Measurements from ENCODE around the gene INPP4A.

Gene INPP4A

DNA sequence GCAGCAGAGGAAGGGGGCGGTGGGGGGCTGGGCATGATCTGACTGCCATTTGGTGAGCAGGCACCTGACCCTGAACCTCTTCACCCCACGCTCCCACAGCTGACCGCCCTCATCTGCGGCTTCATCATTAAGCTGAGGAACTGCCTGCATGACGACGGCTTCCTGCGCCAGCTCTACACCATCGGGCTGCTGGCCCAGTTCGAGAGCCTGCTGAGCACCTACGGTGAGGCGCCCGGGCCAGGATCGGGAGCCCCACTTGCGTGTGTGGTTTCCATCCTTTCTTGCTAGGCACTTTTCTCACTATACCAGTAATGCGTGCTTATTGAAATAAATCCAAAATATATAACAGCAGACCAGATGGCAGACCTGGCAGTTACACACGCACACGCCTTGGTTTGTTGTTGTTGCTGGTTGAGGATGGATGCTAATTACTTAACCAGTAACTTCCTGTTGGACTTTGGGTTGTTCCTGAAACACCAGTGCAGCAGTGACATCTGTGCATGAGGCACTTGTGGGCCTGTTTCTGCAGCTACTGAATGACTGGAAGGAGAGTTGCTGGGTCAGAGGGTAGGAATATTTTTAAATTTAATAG lies 120.0 kb downstream of the INPP4A start:
- H3K4me3 ChIP-seq (ENCODE audit: extremely low read depth, insufficient read depth, low read length, poor library complexity, severe bottlenecking): no peak overlapping the region
- no peaks in the 10 kb centered on the region for H3K9me3 ChIP-seq (ENCODE audit: control insufficient read depth, low read length)
- H3K27ac ChIP-seq (ENCODE audit: low read depth, low read length, severe bottlenecking): no peak overlapping the region
- WGBS, 2 experiments (ENCODE audit: insufficient coverage in 2 of 2): 89 to 97% methylated on average over 13 of the region's 17 CpGs
- peaks cover 41% of the 10 kb centered on the region for H3K36me3 ChIP-seq (ENCODE audit: control insufficient read depth, insufficient read depth, low read length)
- H3K4me1 ChIP-seq (ENCODE audit: control insufficient read depth, insufficient read depth, low read length, poor library complexity, severe bottlenecking): no peaks in the 10 kb centered on the region

DNA sequence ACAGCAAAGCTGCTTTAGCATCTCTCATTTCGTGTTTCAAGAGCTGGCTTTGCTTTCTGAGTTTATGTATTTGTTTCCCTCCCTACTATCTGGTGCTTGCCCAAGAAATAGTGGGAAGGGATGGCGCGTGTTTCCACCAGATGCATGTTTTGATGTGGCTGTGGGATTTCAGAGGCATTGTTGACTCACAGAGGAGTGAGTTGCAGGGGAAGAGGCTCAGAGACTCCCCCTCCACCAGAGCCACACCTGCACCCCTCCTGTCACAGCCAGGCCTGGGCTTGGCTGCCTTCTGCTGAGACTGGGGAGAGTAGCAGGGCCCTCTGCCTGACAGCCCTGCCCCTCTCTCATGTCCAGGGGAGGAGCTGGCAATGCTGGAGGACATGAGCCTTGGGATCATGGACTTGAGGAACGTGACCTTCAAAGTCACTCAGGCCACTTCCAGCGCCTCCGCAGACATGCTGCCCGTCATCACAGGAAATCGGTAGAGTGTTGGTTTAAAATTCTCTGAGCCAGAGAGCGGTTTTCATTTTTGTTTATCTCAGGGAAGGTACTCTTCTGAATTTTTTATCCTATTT lies 120.7 kb downstream of the INPP4A start:
- Histone ChIP-seq H3K36me3 (ENCODE audit: control insufficient read depth, insufficient read depth, low read length) (peaks cover 46% of the 10 kb centered on the region), H3K4me1 (ENCODE audit: control insufficient read depth, insufficient read depth, low read length, poor library complexity, severe bottlenecking) (no peaks in the 10 kb centered on the region), H3K27ac (ENCODE audit: low read depth, low read length, severe bottlenecking) (no peak overlapping the region), H3K9me3 (ENCODE audit: control insufficient read depth, low read length) (no peaks in the 10 kb centered on the region), H3K4me3 (ENCODE audit: extremely low read depth, insufficient read depth, low read length, poor library complexity, severe bottlenecking) (no peak overlapping the region)
- 94 to 96% methylated on average over 5 to 6 of the region's 9 CpGs for WGBS, 2 experiments (ENCODE audit: insufficient coverage in 2 of 2)

DNA sequence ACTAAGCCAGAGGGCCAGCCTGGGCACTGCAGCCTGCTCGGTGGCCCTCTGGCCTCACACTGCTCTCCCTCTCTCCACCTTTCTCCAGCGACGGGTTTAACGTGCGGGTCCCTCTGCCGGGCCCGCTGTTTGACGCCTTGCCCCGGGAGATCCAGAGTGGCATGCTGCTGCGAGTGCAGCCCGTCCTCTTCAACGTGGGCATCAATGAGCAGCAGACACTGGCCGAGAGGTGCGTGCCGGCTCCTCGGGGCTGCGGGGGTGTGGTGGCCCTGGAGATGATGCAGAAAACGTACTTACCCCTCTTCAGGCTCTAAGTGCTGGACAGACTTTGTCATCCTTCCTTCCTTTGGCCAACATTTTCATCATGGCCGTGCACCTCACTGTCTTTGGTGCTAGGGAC lies 121.3 kb downstream of the INPP4A start:
- H3K27ac ChIP-seq (ENCODE audit: low read depth, low read length, severe bottlenecking): no peak overlapping the region
- no peak overlapping the region for H3K4me3 ChIP-seq (ENCODE audit: extremely low read depth, insufficient read depth, low read length, poor library complexity, severe bottlenecking)
- 94 to 97% methylated on average over 17 of the region's 19 CpGs for WGBS, 2 experiments (ENCODE audit: insufficient coverage in 2 of 2)
- H3K9me3 ChIP-seq (ENCODE audit: control insufficient read depth, low read length): no peaks in the 10 kb centered on the region
- no peaks in the 10 kb centered on the region for H3K4me1 ChIP-seq (ENCODE audit: control insufficient read depth, insufficient read depth, low read length, poor library complexity, severe bottlenecking)
- peaks cover 46% of the 10 kb centered on the region for H3K36me3 ChIP-seq (ENCODE audit: control insufficient read depth, insufficient read depth, low read length)

DNA sequence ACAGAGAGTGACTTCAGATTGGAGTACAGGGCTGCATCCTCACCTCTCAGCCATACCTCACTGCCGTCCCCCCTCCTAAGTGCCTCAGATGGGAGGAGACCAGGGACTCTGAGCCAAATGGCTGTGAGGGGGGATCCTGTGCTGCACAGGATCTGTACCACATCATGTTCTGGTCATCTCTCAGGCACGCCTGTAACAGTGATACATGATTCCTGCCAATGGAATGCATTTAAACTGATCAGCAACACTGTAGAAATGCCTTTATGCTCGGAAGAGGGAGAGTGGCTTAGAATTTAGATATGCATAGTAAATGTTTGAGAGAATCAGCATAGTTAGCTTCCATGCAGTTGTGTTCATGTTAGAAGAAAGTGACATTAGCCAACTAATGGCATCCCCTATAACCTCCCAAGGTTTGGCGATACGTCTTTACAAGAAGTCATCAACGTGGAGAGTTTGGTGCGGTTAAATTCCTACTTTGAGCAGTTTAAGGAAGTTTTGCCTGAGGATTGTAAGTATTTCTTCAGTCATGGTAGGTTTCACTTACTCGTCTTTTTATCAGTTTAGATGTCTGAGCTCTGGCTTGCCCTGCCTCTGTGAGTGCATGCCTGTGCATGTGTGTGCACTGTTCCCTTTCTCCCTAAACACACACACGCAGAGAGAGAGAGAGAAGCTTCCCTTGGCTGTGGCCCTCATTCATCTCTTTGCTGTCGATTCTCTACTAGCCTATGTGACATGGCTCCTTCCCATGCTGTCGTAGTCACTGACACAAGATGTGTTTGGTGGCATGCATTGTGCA lies 123.7 kb downstream of the INPP4A start:
- Histone ChIP-seq H3K4me3 (ENCODE audit: extremely low read depth, insufficient read depth, low read length, poor library complexity, severe bottlenecking) (no peak overlapping the region), H3K9me3 (ENCODE audit: control insufficient read depth, low read length) (no peaks in the 10 kb centered on the region), H3K4me1 (ENCODE audit: control insufficient read depth, insufficient read depth, low read length, poor library complexity, severe bottlenecking) (no peaks in the 10 kb centered on the region), H3K36me3 (ENCODE audit: control insufficient read depth, insufficient read depth, low read length) (peaks cover 51% of the 10 kb centered on the region), H3K27ac (ENCODE audit: low read depth, low read length, severe bottlenecking) (no peak overlapping the region)
- 91 to 94% methylated on average over 5 to 6 of the region's 11 CpGs for WGBS, 2 experiments (ENCODE audit: insufficient coverage in 2 of 2)

DNA sequence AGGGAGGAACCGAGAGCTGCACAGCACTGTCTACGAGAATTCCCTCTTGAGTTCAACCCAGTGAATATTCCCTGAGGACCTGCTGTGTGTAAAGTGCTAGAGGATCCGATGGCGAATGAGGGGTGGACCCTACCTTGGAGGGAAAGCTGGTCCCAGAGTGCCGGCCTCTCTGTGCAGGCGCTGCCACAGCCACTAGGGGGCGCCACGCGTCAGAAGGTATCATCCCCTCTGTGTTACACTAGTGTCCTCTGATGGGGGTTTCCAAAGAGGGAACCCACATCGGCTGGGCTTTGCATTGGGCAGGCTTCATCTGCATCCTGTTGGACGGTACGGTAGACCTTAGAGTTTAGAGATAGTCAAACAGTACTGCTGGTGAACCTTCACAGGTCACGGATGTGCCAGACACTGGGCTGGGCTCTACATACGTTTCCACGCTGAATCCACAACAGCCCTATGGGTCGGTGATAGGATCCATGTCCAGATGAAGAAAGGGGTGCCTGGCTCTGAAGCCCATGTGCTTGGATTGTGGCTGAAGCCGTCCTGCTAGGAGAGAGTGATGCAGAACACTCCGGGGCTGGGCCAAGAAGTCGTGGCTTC lies 124.6 kb downstream of the INPP4A start:
- peaks cover 42% of the 10 kb centered on the region for H3K36me3 ChIP-seq (ENCODE audit: control insufficient read depth, insufficient read depth, low read length)
- 67 to 68% methylated on average over 17 to 19 of the region's 19 CpGs for WGBS, 2 experiments (ENCODE audit: insufficient coverage in 2 of 2)
- H3K9me3 ChIP-seq (ENCODE audit: control insufficient read depth, low read length): no peaks in the 10 kb centered on the region

DNA sequence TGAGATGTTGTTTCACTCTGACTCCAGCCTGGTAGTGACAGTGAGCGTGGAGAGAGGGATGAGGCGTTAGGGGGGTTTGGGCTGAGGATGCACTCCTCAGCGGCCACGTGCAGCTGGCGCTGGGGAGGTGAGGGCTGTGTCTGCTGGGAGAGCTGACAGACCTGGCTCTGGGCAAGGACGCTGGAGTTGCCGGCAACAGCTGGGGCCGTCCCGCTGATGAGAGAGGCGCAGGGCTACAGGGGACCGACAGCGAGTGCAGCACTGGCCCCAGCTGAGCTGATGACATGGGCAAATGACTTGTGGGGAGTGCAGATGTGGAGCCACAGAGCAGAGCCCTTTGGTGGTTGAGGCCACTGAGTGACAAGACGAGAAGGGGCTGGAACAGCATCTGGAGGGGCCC lies 125.3 kb downstream of the INPP4A start:
- H3K4me1 ChIP-seq (ENCODE audit: control insufficient read depth, insufficient read depth, low read length, poor library complexity, severe bottlenecking): no peaks in the 10 kb centered on the region
- peaks cover 41% of the 10 kb centered on the region for H3K36me3 ChIP-seq (ENCODE audit: control insufficient read depth, insufficient read depth, low read length)
- WGBS, 2 experiments (ENCODE audit: insufficient coverage in 2 of 2): 94 to 97% methylated on average over 11 to 13 of the region's 13 CpGs
- no peaks in the 10 kb centered on the region for H3K9me3 ChIP-seq (ENCODE audit: control insufficient read depth, low read length)
- no peak overlapping the region for H3K27ac ChIP-seq (ENCODE audit: low read depth, low read length, severe bottlenecking)
- H3K4me3 ChIP-seq (ENCODE audit: extremely low read depth, insufficient read depth, low read length, poor library complexity, severe bottlenecking): no peak overlapping the region

More for the DNA sequence above, 124.6 kb downstream of the INPP4A start:
- Histone ChIP-seq H3K27ac (ENCODE audit: low read depth, low read length, severe bottlenecking) (no peak overlapping the region), H3K4me1 (ENCODE audit: control insufficient read depth, insufficient read depth, low read length, poor library complexity, severe bottlenecking) (no peaks in the 10 kb centered on the region), H3K4me3 (ENCODE audit: extremely low read depth, insufficient read depth, low read length, poor library complexity, severe bottlenecking) (no peak overlapping the region)

DNA sequence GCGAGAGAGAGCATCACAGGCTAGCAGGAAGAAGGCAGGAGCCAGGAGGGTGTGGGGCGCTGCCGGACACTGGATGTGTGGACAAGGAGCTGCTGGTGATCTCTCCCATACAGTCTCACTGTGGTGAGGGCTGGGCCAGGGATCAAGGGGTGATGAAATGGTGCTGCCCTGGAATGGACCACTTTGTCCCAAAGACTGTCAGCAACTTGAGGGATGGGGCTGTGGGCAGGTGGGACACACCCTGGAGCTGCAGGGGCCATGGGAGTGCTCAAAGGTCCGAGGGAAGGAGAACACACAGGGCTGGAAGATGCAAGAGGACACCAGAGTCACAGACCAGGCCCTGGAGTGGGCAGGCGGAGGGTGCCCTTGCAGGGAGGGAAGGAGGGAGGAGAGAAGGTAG lies 125.7 kb downstream of the INPP4A start:
- H3K4me1 ChIP-seq (ENCODE audit: control insufficient read depth, insufficient read depth, low read length, poor library complexity, severe bottlenecking): no peaks in the 10 kb centered on the region
- H3K27ac ChIP-seq (ENCODE audit: low read depth, low read length, severe bottlenecking): no peak overlapping the region
- H3K36me3 ChIP-seq (ENCODE audit: control insufficient read depth, insufficient read depth, low read length): peaks cover 43% of the 10 kb centered on the region
- H3K4me3 ChIP-seq (ENCODE audit: extremely low read depth, insufficient read depth, low read length, poor library complexity, severe bottlenecking): no peak overlapping the region
- no peaks in the 10 kb centered on the region for H3K9me3 ChIP-seq (ENCODE audit: control insufficient read depth, low read length)
- WGBS, 2 experiments (ENCODE audit: insufficient coverage in 2 of 2): 96 to 100% methylated on average over 4 to 5 of the region's 5 CpGs

DNA sequence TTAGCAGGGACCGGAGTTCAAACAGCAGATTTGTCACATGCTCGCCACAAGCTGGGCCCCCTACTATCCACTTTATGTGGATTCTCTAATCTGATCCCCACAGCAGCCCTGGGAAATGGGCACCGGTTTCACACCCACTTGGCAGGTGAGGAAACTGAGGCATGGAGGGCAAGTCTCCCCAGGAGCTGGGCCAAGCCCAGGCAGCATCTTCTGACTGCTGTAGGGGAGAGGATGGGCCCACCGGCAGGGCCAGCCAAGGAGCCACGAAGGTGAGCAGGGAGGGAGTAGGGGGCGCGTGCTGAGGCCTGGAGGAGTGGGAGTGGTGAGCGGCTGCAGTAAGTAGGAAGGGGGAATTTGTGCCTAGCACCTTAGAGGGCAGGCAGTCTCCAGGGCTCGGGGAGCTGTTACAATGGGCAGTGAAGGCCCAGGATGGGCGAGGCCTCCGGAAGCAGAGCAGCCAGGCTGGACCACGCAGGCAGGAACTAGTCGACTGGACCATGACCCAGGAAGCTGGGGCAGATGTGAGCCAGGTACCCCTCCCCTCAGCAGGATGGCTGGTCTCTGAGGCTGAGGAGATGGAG lies 126.6 kb downstream of the INPP4A start:
- H3K4me3 ChIP-seq (ENCODE audit: extremely low read depth, insufficient read depth, low read length, poor library complexity, severe bottlenecking): no peak overlapping the region
- WGBS, 2 experiments (ENCODE audit: insufficient coverage in 2 of 2): 95% methylated on average over 11 of the region's 13 CpGs
- peaks cover 40% of the 10 kb centered on the region for H3K36me3 ChIP-seq (ENCODE audit: control insufficient read depth, insufficient read depth, low read length)
- no peaks in the 10 kb centered on the region for H3K9me3 ChIP-seq (ENCODE audit: control insufficient read depth, low read length)
- H3K4me1 ChIP-seq (ENCODE audit: control insufficient read depth, insufficient read depth, low read length, poor library complexity, severe bottlenecking): no peaks in the 10 kb centered on the region
- no peak overlapping the region for H3K27ac ChIP-seq (ENCODE audit: low read depth, low read length, severe bottlenecking)

DNA sequence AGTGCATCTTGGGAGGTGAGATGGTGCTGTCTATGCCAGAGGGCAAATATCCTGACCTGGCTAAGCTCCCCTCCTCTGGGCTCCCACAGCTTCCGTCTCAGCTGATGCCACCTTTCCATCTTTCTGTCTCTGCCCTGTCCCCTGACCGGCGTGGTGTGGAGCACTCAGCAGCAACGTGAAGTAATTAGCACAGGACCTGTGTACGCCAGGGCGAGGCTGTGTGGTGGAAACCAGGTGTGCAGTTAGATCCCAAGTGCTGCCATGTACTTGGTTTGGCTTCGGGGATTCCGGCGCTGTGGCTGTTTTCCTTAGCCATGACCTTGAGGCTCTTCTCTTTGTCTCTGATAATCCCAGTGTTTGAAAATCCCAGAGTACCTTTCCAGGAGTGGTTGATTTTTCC lies 127.1 kb downstream of the INPP4A start:
- H3K9me3 ChIP-seq (ENCODE audit: control insufficient read depth, low read length): no peaks in the 10 kb centered on the region
- no peaks in the 10 kb centered on the region for H3K4me1 ChIP-seq (ENCODE audit: control insufficient read depth, insufficient read depth, low read length, poor library complexity, severe bottlenecking)
- WGBS, 2 experiments (ENCODE audit: insufficient coverage in 2 of 2): 97 to 98% methylated on average over 8 to 9 of the region's 9 CpGs
- H3K27ac ChIP-seq (ENCODE audit: low read depth, low read length, severe bottlenecking): no peak overlapping the region
- no peak overlapping the region for H3K4me3 ChIP-seq (ENCODE audit: extremely low read depth, insufficient read depth, low read length, poor library complexity, severe bottlenecking)
- H3K36me3 ChIP-seq (ENCODE audit: control insufficient read depth, insufficient read depth, low read length): peaks cover 41% of the 10 kb centered on the region

DNA sequence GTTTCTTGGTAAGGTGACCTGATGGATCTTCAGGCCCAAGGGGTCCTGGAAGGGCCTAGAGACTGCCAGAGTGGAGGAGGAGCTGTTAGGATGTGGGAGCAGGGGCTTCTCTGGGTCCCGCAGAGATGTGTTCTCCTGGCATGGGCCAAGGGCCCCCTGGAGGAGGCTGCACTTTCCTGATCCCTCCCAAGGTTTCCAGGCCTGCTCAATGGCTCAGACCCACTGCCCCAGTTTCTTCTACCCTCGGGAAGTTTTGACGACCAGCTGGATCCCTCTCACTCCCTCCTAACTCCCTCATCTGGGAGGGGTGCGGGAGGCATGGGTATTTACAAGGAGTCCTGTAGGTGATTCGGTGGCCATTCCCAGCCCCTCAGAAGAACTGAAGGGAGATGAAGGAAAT lies 127.6 kb downstream of the INPP4A start:
- H3K9me3 ChIP-seq (ENCODE audit: control insufficient read depth, low read length): no peaks in the 10 kb centered on the region
- no peak overlapping the region for H3K4me3 ChIP-seq (ENCODE audit: extremely low read depth, insufficient read depth, low read length, poor library complexity, severe bottlenecking)
- H3K4me1 ChIP-seq (ENCODE audit: control insufficient read depth, insufficient read depth, low read length, poor library complexity, severe bottlenecking): no peaks in the 10 kb centered on the region
- no peak overlapping the region for H3K27ac ChIP-seq (ENCODE audit: low read depth, low read length, severe bottlenecking)
- 100% methylated on average over 1 of the region's 5 CpGs; no CpG with 5 or more reads in 1 of the 2 experiments for WGBS, 2 experiments (ENCODE audit: insufficient coverage in 2 of 2)
- peaks cover 43% of the 10 kb centered on the region for H3K36me3 ChIP-seq (ENCODE audit: control insufficient read depth, insufficient read depth, low read length)

All from mesodermal cell (in vitro differentiated cells).